ENCODE measurements around the gene KLHL30.

KLHL30 gene

DNA sequence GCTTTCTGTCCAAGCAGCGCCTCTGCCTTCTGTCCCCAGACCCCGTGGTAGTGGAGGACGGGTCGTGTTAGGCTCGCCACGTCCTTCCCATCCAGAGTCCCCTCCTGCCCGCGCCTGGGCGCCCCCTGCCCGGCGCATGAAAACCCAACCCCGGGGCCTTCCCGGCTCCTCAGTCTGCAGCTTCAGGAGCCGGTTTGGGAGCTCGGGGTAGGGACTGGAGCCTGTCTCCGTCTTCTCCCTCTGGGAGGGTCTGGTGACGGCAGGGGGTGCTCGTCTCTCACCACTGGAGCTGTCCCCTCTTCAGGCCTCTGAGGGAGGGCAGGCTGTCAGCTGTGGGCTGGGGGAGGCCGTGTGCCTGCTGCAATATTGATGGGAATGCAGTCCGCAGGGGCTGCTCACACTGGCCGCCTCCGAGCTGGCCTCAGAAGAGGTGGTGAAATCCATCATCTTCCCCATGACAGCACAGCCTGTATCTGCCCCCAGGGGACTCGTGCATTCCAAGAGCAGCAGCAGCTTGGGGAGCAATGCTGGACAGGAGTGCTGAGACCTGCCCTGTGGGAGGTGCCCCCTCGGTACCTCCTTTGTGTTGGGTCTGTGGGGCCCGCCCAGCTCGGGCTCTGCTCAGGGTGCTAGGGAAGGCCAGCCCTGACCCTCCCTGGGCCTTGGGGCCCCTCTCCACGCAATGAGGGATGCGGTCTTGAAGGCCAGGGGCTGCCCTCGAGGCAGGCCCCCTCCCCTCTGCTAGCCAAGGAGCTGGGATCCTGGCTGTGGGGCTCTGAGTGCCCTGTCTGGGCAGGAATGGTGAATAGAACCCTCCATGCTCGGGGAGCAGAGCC, 17.8 kb upstream of the KLHL30 start:
- DNase-seq, result no peak

- DNase-seq, result no peak
These were observed 16.8 kb upstream of the KLHL30 start for GRCh38 chr2:238121511-238122286.

- no peak for DNase-seq
These were observed 15.9 kb upstream of the KLHL30 start for GRCh38 chr2:238122287-238123217.

GRCh38 chr2:238123218-238123971, 15.1 kb upstream of the KLHL30 start:
- DNase-seq, result no peak

DNA sequence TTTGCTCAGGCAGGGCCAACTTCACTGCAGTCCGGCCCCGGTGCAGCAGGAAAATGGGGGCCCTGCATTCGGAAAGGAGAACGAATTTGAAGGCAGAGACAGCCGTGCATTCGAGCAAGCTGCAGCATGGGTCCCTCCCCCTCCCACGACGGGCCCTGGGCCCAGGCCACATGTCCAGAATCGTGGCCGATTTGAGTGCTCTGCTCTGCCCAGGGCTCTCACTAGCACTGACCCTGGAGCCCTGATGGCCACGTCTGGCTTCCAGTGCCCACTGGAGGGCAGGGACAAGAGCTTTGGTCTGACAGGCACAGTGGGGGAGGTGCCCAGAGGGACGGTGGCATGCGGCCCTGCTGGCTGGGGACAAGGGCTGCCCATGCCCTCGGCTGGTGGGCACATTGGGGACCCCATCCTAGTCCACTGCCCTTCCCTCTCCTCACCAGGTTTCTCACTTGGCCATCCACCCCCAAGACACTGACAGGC, 14.4 kb upstream of the KLHL30 start:
- DNase-seq, result no peak

DNA sequence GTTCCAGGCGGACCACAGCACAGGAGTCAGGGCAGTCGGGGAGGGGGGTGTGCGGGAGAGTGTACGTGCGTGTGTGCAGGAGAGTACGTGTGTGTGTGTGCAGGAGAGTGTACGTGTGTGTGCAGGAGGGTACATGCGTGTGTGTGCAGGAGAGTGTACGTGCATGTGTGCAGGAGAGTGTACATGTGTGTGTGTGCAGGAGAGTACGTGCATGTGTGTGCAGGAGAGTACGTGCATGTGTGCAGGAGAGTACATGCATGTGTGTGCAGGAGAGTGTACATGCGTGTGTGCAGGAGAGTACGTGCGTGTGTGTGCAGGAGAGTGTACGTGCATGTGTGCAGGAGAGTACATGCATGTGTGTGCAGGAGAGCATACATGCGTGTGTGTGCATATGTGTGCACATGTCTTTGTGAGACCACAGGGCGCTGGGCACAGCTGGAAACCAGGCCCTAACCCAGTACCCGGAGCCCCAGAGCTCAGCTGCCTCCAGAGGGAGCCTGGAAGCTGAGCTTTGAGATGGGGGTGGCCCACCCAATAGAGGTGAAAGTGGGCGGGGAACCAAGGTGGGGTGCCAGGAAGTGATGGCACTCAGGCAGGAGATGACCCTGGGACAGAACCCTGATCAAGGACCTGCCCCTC, 13.9 kb upstream of the KLHL30 start:
- no peak for DNase-seq

GRCh38 chr2:238125127-238125885, 13.2 kb upstream of the KLHL30 start:
- DNase-seq, result no peak

- no peak for DNase-seq
These were observed 12.1 kb upstream of the KLHL30 start for GRCh38 chr2:238126338-238126737.

- no peak for DNase-seq
These were observed 11.7 kb upstream of the KLHL30 start for GRCh38 chr2:238126775-238127164.

DNA sequence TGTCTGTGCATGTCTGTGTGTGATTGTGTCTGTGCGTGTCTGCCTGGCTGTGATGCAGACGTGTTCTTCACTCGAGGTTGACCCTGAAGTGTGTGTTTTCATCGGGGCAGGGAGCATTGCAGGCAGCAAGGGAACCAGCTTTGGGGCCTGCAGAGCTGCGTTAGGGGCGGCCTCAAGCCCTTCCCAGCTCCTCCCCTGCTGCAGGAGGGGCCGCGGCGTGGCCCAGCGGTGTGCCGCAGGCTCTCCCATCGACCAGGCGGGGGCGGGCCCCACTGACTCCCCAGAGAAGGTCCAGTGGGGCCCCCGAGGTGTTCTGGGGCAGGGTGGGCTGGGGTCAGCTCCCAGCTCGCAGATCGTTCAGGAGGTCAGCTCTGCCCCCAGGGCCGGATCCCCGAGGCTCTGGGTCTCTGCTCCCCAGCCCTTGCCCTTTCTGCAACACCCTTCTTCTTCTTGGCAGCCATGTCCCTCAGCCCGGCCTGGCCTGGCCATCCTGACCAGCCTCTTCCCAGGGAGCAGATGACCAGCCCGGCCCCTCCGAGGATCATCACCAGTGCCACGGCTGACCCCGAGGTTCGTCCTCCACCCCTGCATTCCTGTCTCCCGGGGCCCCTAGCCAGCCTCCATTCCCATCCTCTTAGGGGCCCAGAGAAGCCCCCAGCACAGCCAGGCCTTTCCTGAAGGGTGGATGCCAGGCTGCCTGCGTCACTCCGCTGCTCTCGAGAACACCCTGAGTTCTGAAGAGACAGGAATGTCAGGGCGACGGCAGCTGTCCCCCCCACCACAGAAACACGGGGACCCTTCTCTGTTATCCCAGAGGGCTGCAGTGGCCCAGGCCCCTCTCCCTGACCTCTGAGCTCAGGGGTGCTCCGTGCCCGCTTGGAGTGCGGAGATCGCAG, 11.1 kb upstream of the KLHL30 start:
- no peak for DNase-seq

GRCh38 chr2:238128061-238128440, 10.4 kb upstream of the KLHL30 start:
- DNase-seq, result no peak

- no peak for DNase-seq
These were observed 9.9 kb upstream of the KLHL30 start for GRCh38 chr2:238128534-238129001.

GRCh38 chr2:238129166-238130010, 9.1 kb upstream of the KLHL30 start:
- no peak for DNase-seq

DNA sequence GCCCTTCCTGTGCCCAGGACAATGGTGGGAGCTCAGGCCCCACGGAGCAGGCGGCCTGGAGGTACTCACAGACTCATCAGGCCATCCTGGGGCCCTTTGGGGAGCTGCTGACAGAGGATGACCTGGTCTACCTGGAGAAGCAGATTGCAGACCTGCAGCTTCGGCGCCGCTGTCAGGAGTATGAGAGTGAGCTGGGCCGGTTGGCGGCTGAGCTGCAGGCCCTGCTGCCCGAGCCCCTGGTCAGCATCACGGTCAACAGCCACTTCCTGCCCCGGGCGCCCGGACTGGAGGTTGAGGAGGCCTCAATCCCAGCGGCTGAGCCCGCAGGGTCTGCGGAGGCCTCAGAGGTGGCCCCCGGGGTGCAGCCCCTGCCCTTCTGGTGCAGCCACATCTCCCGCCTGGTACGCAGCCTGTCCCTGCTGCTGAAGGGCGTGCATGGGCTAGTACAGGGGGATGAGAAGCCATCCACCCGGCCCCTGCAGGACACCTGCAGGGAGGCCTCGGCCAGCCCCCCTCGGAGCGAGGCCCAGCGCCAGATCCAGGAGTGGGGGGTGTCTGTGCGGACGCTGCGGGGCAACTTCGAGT, 8.3 kb upstream of the KLHL30 start:
- DNase-seq, result no peak

- no peak for DNase-seq
These were observed 7.5 kb upstream of the KLHL30 start for GRCh38 chr2:238130696-238131628.

DNA sequence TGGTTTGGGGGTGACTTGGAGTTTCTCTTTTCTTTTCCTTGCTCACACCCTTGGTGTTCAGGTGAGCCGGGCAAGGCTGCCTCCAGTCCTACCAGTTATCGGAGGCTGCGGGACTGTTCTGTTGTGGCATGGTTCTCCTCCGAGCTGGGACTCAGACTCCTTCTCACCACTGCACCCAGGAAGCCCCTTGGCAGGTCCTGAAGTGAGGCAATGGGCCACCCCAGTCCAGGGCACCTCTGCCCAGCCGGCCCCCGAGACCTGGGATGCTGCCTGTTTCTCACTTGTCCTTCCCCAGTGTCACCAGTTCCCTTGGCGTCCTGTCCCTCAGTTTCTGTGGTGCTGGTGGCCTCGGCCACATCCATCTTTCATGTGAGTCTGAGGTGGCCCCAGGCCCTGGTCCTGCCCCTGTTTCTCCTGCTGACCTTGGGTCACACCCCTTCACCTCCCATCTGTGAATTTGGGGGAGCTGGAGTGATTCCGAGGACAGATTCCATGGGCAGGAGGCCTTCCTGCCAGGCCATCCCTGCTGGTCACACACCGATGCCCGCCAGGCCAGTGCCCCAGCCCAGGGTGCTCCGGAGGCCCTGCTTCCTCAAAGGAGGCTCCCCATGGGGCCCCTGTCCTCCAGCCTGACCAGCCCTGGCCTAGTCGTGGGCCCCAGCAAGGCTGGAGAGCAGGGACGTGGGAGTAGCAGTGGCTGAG, 6.6 kb upstream of the KLHL30 start:
- no peak for DNase-seq
